Panc1 (cell line): Measurements from ENCODE around the gene FAM120B. TPM values are rescaled to one million over a fixed set of nuclear protein-coding genes. Genes with fewer than 3 reads are reported as not detected.

Experiments used
- ATAC-seq: fragments of 200-7000 bp; cut with Tn5 transposase; 2 replicates; pipeline ENCODE4 v1.9.1; 2020; ENCODE audit warnings: mild to moderate bottlenecking, moderate library complexity
- Bru-seq: library from RNA; stranded (reverse); fragments of 400-500 nt; gene quantifications from one replicate; lab custom pipeline; 2021; lab: Mats Ljungman, UMichigan
- BruChase-seq, 2 experiments: library from RNA; stranded (reverse); fragments of 400-500 nt; gene quantifications; one replicate each; lab custom pipeline; 2021; lab: Mats Ljungman, UMichigan
- BruUV-seq: library from RNA; stranded (reverse); fragments of 400-500 nt; replicated peaks from 2 replicates; lab custom pipeline; 2021; lab: Mats Ljungman, UMichigan
- CTCF ChIA-PET: fragments of 300-600 bp; sonication (Branson Sonifier 250); formaldehyde crosslinking; loops from one replicate; lab custom pipeline; 2022; ENCODE audit warnings: antibody characterized with exemption; lab: Charles Lee
- POLR2A ChIA-PET: fragments of 300-600 bp; sonication (Branson Sonifier 250); formaldehyde crosslinking; loops from one replicate; lab custom pipeline; 2022; ENCODE audit warnings: antibody characterized with exemption; lab: Charles Lee
- DNase-seq: peaks from one replicate; pipeline ENCODE4 v3.0.0-alpha.2; 2010; ENCODE audit warnings: low read depth, low spot score
- H3K27ac ChIP-seq: 2 replicates; pipeline ENCODE4 v1.5.1; 2011; ENCODE audit warnings: mild to moderate bottlenecking, low read length, inconsistent platforms
- H3K27me3 ChIP-seq: fragments of 200-500 bp; sonication (Bioruptor generic); 2 replicates; pipeline ENCODE4 v1.6.0; 2014; ENCODE audit warnings: low read length, inconsistent platforms; ENCODE audit not compliant: control insufficient read depth, insufficient read depth
- H3K36me3 ChIP-seq: fragments of 200-500 bp; sonication (Bioruptor generic); 2 replicates; pipeline ENCODE4 v1.5.1; 2014; ENCODE audit warnings: inconsistent platforms, mild to moderate bottlenecking, low read length, moderate library complexity; ENCODE audit not compliant: control insufficient read depth, insufficient read depth
- H3K4me1 ChIP-seq: 2 replicates; pipeline ENCODE4 v1.5.1; 2011; ENCODE audit warnings: inconsistent platforms, mild to moderate bottlenecking, low read length, moderate library complexity; ENCODE audit not compliant: control insufficient read depth, insufficient read depth
- H3K4me3 ChIP-seq, 2 experiments: 2 replicates each; pipeline ENCODE4 v1.5.1; 2011 to 2012; ENCODE audit warnings: low read depth in 2 of 2, low read length in 2 of 2, mild to moderate bottlenecking in 2 of 2, inconsistent platforms in 1 of 2, moderate library complexity in 1 of 2
- H3K9me3 ChIP-seq: fragments of 200-500 bp; sonication (Bioruptor generic); 2 replicates; pipeline ENCODE4 v1.5.1; 2014; ENCODE audit warnings: low read depth, mild to moderate bottlenecking, inconsistent platforms, low read length, moderate library complexity; ENCODE audit not compliant: control insufficient read depth, insufficient read depth
- CTCF ChIP-seq: fragments of 450-650 bp; IDR thresholded peaks from 2 replicates; pipeline ENCODE4 v1.5.1; 2017; ENCODE audit warnings: mild to moderate bottlenecking
- POLR2AphosphoS5 ChIP-seq: IDR thresholded peaks from 2 replicates; pipeline ENCODE4 v1.6.1; 2012; ENCODE audit warnings: mild to moderate bottlenecking, low read depth, low read length, moderate library complexity
- REST ChIP-seq, 2 experiments: IDR thresholded peaks; 2 replicates each; pipeline ENCODE4 v1.6.1; 2011 to 2012; ENCODE audit warnings: low read depth in 2 of 2, control low read depth in 1 of 2, low read length in 1 of 2, mild to moderate bottlenecking in 1 of 2, moderate library complexity in 1 of 2; ENCODE audit not compliant: insufficient read depth in 1 of 2
- SIN3A ChIP-seq: IDR thresholded peaks from 2 replicates; pipeline ENCODE4 v1.6.1; 2012; ENCODE audit warnings: low read depth, mild to moderate bottlenecking, low read length, moderate library complexity, borderline replicate concordance; ENCODE audit not compliant: insufficient read depth
- TCF7L2 ChIP-seq: IDR thresholded peaks from 2 replicates; pipeline ENCODE4 v1.6.1; 2011; ENCODE audit warnings: mild to moderate bottlenecking, low read depth, low read length, inconsistent platforms
- in situ Hi-C: cut with HindIII; loops from 2 replicates; pipeline ENCODE4 v1.10.0; 2016; ENCODE audit warnings: low sequenced_read_pairs, low pct_unique_long_range_greater_than_20kb
- intact Hi-C: fragments of 100-400 bp; cut with micrococcal nuclease; formaldehyde crosslinking; loops from one replicate; pipeline ENCODE4 v1.10.0; 2022; ENCODE audit not compliant: unreplicated experiment
- long read RNA-seq: library from polyadenylated mRNA; unstranded; transcript quantifications from one replicate; pipeline ENCODE4 v2.0.0, GENCODE V29; 2021; ENCODE audit not compliant: unreplicated experiment
- polyA plus RNA-seq: library from polyadenylated mRNA; unstranded; fragments of >200 nt; gene quantifications from one replicate; pipeline ENCODE4 v1.2.1, GENCODE V29; 2012; ENCODE audit warnings: missing spikeins; ENCODE audit not compliant: insufficient read length
- total RNA-seq: library from RNA; stranded (reverse); gene quantifications from one replicate; pipeline ENCODE4 v1.2.1, GENCODE V29; 2021; ENCODE audit not compliant: unreplicated experiment

Gene FAM120B
- total RNA-seq: 38.0 TPM
- 32.6 TPM for polyA plus RNA-seq
- percentile 88 among the genes with signal in this experiment for Bru-seq, nascent RNA
- BruChase-seq, experiment 1, labeled RNA remaining after a 2-hour chase: percentile 89 among the genes with signal in this experiment
- percentile 80 among the genes with signal in this experiment for BruChase-seq, experiment 2, labeled RNA remaining after a 6-hour chase
- long read RNA-seq, full-length matches to known transcripts: 100 of 189 reads
- long read RNA-seq, partial matches to known transcripts: 38 of 189 reads
- long read RNA-seq, other reads (novel, unspliced or antisense): 51 of 189 reads

GRCh38 chr6:170306324-170307079 is at the start of gene FAM120B:
TSS of gene FAM120B (plus strand) at chr6:170306758. CDS start at chr6:170317391, 10,633 bp downstream.
- ChIA-PET CTCF (no interaction called here), POLR2A (interaction anchor here (0.6 kb wide), 1 partner anchor 14 kb away, joined by 4 read pairs; no protein-coding TSS in a partner anchor)
- H3K4me1 ChIP-seq: peaks cover 26% of the 10 kb centered on the region
- H3K27ac ChIP-seq: peak within 1 kb of the TSS; percentile 98
- TF ChIP-seq REST (IDR thresholded peaks at IDR 0.05; ENCODE audit: insufficient read depth in 1 of 2, low read depth in 2 of 2, low read length in 1 of 2) (no peak), SIN3A (peak; percentile 76), POLR2AphosphoS5 (peak; percentile 98)
- no peaks in the 10 kb centered on the region for H3K27me3 ChIP-seq
- peak within 1 kb of the TSS; percentile 94 to 100 for H3K4me3 ChIP-seq
- DNase-seq: peak; percentile 77
- in situ Hi-C loops (no loop called here), intact Hi-C loops (no loop called here)
- BruUV-seq: no TSS peak
- H3K36me3 ChIP-seq: peaks cover 7% of the 10 kb centered on the region; the same call in 1 of the 2 replicates
- H3K9me3 ChIP-seq: no peaks in the 10 kb centered on the region
- peak; percentile 98 for ATAC-seq

GRCh38 chr6:170257376-170257775 is 49.2 kb upstream of the FAM120B start:
- TF ChIP-seq TCF7L2: no peak
- TF ChIP-seq REST (IDR thresholded peaks at IDR 0.05; ENCODE audit: insufficient read depth in 1 of 2, low read depth in 2 of 2, low read length in 1 of 2): no peak
- no peak for TF ChIP-seq CTCF
- no peak for TF ChIP-seq POLR2AphosphoS5
- no peak for TF ChIP-seq SIN3A
- ChIA-PET POLR2A (no interaction called here), CTCF (interaction anchor here (1.0 kb wide), 1 partner anchor 11 kb away, joined by 3 read pairs; no protein-coding TSS in a partner anchor)
- H3K27me3 ChIP-seq: peaks cover 6% of the 10 kb centered on the region
- H3K27ac ChIP-seq: no peak overlapping the region
- no peak for ATAC-seq
- no peaks in the 10 kb centered on the region for H3K36me3 ChIP-seq
- H3K9me3 ChIP-seq: no peaks in the 10 kb centered on the region
- no peak overlapping the region for H3K4me3 ChIP-seq
- DNase-seq: no peak
- no TSS peak for BruUV-seq
- in situ Hi-C loops (no loop called here), intact Hi-C loops (no loop called here)
- no peaks in the 10 kb centered on the region for H3K4me1 ChIP-seq
